ENCODE data around the gene HJURP.

DNA sequence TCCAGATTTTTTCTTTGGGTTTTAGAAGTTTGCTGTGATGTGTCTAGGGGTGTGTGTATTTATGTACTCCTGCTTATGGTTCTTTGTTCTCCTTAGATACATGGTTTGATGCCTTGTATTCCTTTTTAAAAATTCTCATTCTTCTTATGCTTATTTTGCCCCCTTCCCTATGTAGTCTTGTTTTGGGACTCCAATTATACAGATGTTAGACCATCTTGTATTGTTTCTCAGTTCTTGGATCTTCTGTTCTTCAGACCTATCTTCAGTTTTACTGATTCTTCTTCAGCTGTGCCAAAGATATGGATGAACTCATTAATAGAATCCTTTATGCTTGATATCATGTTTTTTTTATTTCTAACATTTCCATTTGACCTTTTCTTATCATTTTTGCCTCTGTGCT is 28.0 kb upstream of the HJURP start:
- TF ChIP-seq, protein P1, sequence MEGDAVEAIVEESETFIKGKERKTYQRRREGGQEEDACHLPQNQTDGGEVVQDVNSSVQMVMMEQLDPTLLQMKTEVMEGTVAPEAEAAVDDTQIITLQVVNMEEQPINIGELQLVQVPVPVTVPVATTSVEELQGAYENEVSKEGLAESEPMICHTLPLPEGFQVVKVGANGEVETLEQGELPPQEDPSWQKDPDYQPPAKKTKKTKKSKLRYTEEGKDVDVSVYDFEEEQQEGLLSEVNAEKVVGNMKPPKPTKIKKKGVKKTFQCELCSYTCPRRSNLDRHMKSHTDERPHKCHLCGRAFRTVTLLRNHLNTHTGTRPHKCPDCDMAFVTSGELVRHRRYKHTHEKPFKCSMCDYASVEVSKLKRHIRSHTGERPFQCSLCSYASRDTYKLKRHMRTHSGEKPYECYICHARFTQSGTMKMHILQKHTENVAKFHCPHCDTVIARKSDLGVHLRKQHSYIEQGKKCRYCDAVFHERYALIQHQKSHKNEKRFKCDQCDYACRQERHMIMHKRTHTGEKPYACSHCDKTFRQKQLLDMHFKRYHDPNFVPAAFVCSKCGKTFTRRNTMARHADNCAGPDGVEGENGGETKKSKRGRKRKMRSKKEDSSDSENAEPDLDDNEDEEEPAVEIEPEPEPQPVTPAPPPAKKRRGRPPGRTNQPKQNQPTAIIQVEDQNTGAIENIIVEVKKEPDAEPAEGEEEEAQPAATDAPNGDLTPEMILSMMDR (conservative IDR thresholded peaks at IDR 0.05 in 1 of 2, IDR thresholded peaks at IDR 0.05 in 1 of 2; ENCODE audit: extremely low read depth in 1 of 2, insufficient read depth in 1 of 2, low read depth in 1 of 2, low read length in 2 of 2) = no peak
- TF ChIP-seq EZH2 (IDR thresholded peaks at IDR 0.05; ENCODE audit: borderline replicate concordance, low read length) = no peak

All from mammary epithelial cell (primary cell).